ENCODE measurements around the gene CPE.
"Not testable (repeated sequence)": the region's sequence is repeated elsewhere in the genome, so short reads cannot be mapped to it uniquely, and the experiment has no call there.

Gene CPE

GRCh38 chr4:165404080-165404479, 25.3 kb downstream of the CPE start:
- no peak for DNase-seq (ENCODE audit: low spot score)

- DNase-seq (ENCODE audit: low spot score), result no peak
These were observed 25.9 kb downstream of the CPE start for GRCh38 chr4:165404696-165405095.

GRCh38 chr4:165410214-165410613, 31.4 kb downstream of the CPE start:
- DNase-seq (ENCODE audit: low spot score), result no peak

DNA sequence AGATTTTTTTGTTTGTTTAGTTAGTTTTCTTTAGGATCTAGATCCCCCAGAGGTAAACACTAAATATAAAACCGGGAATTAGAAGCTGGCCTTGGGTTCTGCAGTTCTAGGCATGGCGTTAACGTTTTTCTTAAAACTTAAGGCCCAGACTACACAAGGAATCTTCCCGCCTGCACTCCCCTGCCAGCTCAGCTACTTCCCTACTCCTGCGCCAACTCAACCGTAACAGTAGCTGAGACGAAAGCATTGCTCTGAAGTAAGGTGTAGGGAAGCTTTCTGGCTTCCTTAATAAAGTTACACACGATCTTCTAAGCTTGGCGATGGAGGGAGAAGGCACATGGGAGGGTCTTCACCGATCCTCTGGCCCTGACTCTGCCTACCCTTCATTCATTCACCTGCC, 37.1 kb downstream of the CPE start:
- no peak for DNase-seq (ENCODE audit: low spot score)

- DNase-seq (ENCODE audit: low spot score), result peak; percentile 46
These were observed 39.3 kb downstream of the CPE start for GRCh38 chr4:165418073-165418472.

DNA sequence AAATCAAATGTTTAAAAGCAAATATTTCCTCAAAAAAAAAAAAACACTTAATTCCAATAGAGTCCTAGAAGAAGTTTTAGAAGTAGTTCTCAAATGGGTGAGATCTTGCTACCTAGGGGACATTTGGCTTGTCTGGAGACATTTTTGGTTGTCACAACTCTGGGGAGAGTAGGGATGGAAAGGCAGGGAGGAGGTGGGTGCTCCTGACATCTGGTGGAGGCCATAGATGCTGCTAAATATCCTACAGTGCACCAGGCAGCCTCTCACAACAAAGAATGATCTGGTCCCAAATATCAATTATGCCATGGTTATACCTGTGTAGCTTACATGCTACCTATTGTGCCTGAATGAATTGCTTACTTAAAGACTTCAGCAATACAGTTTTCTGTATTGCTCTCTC, 46.8 kb downstream of the CPE start:
- no peak for DNase-seq (ENCODE audit: low spot score)

DNA sequence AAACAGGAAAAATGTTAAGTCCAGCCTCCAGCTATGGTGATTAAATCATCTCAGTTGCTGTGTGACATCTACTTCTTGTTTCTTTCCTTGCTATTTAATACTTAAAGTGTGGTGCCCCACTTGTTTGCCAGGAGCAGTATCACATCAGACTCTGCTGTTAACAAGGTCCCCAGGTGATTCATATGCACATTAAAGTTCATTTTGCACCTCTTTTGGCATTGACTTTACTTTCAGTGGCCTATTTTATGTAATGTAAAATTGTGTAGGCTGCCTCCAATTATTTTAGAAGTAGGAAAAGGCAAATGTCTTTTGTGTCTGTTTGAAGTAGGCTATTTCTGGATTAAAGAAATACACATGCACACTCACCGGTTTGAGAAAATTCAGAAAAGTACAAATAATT, 47.5 kb downstream of the CPE start:
- DNase-seq (ENCODE audit: low spot score), result no peak

DNA sequence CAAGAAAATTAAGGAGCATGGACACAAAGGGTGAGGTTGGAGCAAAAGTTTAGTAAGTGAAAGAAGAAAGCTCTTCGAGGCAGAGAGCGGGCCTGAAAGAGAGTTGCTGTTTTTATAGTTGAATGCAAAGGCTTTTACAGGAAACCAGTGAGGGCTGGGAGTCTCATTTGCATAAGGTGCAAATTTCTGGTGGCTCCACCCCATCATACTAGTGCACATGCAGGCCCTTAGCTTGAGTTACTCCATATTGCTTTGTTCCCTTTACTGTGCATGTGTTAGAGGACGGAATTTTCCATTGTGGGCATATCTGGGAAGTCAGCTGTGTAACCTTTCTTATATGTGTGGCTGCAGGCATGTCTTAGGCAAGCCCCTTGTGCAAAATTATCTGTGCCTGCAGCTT, 48.0 kb downstream of the CPE start:
- no peak for DNase-seq (ENCODE audit: low spot score)

DNA sequence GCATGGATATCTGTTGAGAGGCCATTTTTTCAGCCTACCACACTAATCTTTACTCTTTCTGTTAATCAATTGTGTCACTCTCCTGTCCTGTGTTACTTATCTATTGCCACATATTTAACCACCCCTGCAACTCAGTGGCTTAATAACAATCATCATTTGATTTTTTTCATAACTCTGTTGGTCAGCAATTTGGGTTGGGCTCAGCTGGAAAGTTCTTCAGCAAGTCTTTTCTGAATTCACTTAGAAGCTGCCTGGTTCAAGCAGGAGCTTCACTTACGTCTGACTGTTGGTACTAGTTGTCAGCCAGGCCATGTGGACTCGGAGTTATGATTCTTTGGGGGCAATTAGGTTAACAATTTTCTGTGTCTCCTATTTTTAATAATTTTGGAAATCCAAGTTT, 50.1 kb downstream of the CPE start:
- no peak for DNase-seq (ENCODE audit: low spot score)

- no peak for DNase-seq (ENCODE audit: low spot score)
These were observed 54.7 kb downstream of the CPE start for GRCh38 chr4:165433529-165433928.

- DNase-seq (ENCODE audit: low spot score), result no peak
These were observed 58.9 kb downstream of the CPE start for GRCh38 chr4:165437691-165438090.

- no peak for DNase-seq (ENCODE audit: low spot score)
These were observed 60.5 kb downstream of the CPE start for GRCh38 chr4:165439344-165439743.

GRCh38 chr4:165439981-165440380, 61.2 kb downstream of the CPE start:
- DNase-seq (ENCODE audit: low spot score), result no peak

DNA sequence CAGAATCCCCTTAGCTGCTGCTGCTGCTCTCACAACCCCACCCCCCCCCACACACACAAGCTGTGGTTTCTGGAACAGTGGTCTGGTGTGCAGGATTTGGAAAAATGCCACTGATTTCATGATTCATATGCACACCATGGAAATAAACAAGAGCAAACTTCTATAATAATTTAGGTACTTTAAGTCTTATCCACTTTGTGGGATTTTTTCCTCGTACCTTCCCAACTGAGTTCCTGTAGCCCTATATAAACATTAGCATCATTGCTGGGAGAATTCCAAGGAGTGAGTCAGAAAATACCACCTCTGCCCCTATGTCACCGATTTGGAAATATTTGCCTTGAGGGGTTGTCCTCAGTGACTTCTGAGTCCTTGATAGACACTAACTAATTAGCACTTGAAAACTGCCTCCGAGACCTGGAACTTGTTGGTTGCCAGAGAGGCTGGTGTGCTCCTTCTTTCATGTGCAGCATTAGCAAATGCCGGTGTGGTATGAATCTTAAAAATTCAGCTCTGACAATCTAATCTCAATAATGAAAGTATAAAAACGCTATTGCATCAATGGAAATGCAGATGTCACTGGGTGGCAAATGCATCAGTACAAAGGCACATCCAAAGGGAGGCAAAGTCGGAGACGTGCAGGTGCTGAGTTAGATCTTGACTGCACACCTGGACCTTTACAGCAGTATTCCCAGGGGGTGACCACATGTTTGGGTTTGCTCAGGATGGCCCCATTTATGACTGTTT, 61.8 kb downstream of the CPE start:
- DNase-seq (ENCODE audit: low spot score), result no peak

GRCh38 chr4:165443276-165443675, 64.5 kb downstream of the CPE start:
- no peak for DNase-seq (ENCODE audit: low spot score)

- DNase-seq (ENCODE audit: low spot score), result no peak
These were observed 69.9 kb downstream of the CPE start for GRCh38 chr4:165448700-165449099.

GRCh38 chr4:165449333-165449732, 70.5 kb downstream of the CPE start:
- no peak for DNase-seq (ENCODE audit: low spot score)

- no peak for DNase-seq (ENCODE audit: low spot score)
These were observed 72.1 kb downstream of the CPE start for GRCh38 chr4:165450871-165451270.

- DNase-seq (ENCODE audit: low spot score), result not testable (repeated sequence)
These were observed 74.3 kb downstream of the CPE start for GRCh38 chr4:165453140-165453539.

- DNase-seq (ENCODE audit: low spot score), result no peak
These were observed 75.6 kb downstream of the CPE start for GRCh38 chr4:165454426-165454825.

GRCh38 chr4:165457793-165458192, 79.0 kb downstream of the CPE start:
- no peak for DNase-seq (ENCODE audit: low spot score)

DNA sequence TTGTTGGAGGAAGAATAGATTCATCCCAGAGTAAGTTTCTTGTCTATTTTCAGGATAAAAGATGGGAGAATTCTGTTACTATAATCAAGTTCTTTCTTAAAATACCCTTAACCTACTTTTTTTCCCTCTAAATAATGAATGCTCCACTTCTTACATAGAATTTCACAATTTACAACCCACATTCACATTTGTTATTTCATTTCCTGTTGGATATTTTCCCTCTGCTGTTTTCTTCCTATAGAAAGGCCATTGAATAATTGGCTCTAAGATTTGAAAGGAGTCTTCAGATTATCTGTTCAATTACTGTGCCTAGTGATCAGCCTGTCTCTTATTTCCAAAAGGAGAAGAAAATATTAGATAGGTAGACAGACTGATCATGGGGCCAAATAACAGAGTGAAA, 79.7 kb downstream of the CPE start:
- no peak for DNase-seq (ENCODE audit: low spot score)

- DNase-seq (ENCODE audit: low spot score), result no peak
These were observed 82.5 kb downstream of the CPE start for GRCh38 chr4:165461159-165461821.

GRCh38 chr4:165462009-165462408, 83.2 kb downstream of the CPE start:
- DNase-seq (ENCODE audit: low spot score), result no peak
